Bronchial epithelial cell (primary cell): ENCODE measurements around the gene CDH2. TPM values are rescaled to one million over a fixed set of nuclear protein-coding genes. Genes with fewer than 3 reads are reported as not detected.

Experiments used
- DNase-seq: peaks from one replicate; pipeline ENCODE4 v3.0.0-alpha.2; 2010; ENCODE audit warnings: low read depth
- FAIRE-seq: peaks from 2 replicates; lab custom pipeline; 2011; peaks lifted over from hg19 to GRCh38; lab: Jason Lieb, UNC
- H3K27me3 ChIP-seq: 2 replicates; pipeline ENCODE4 v1.5.1; 2011; ENCODE audit warnings: low read length; ENCODE audit not compliant: control insufficient read depth, insufficient read depth
- H3K36me3 ChIP-seq: 2 replicates; pipeline ENCODE4 v1.5.1; 2011; ENCODE audit warnings: low read length; ENCODE audit not compliant: control insufficient read depth, insufficient read depth
- H3K4me3 ChIP-seq: 2 replicates; pipeline ENCODE4 v1.5.1; 2011; ENCODE audit warnings: mild to moderate bottlenecking, low read depth, low read length, control low read depth
- total RNA-seq: library from RNA; depleted of rRNA; stranded (reverse); fragments of >200 nt; gene quantifications from 2 replicates; pipeline ENCODE4 v1.2.1, GENCODE V29; 2014
- TF ChIP-seq, protein P1 (sequence below): IDR thresholded peaks from 2 replicates; pipeline ENCODE4 v1.5.1; 2011; ENCODE audit warnings: mild to moderate bottlenecking, moderate library complexity, low read length, control low read depth, inconsistent platforms; ENCODE audit not compliant: insufficient read depth, severe bottlenecking

CDH2 gene
- total RNA-seq, 1 donor from 2014 or later: 0.79 TPM

DNA sequence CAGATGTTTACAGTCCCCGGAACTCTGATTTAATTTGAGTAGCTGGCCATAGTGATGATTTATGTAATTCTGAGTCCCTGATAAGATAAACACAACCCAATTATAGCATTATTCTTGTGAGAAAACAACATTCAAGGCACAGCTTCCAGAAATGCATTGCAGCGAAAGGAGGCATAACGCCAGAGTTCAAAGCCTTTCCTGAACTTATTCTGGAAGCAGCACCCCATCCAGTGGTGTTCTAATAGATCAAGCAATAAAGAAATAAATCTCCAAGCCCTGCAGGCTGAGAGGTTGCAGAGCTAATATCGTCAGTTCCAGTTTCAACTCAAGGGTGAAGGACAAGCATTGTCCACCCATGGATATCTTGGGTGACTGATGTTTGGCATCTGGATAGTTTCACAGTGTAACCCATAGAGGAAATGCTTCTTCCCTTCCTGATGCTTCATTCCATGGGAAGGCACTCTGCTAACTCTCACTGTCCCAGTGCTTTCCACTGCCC, 18.8 kb downstream of the CDH2 start:
- FAIRE-seq: no peak
- no peaks in the 10 kb centered on the region for H3K36me3 ChIP-seq
- no peak for DNase-seq
- H3K27me3 ChIP-seq: no peaks in the 10 kb centered on the region
- no peak overlapping the region for H3K4me3 ChIP-seq
- TF ChIP-seq, protein P1, sequence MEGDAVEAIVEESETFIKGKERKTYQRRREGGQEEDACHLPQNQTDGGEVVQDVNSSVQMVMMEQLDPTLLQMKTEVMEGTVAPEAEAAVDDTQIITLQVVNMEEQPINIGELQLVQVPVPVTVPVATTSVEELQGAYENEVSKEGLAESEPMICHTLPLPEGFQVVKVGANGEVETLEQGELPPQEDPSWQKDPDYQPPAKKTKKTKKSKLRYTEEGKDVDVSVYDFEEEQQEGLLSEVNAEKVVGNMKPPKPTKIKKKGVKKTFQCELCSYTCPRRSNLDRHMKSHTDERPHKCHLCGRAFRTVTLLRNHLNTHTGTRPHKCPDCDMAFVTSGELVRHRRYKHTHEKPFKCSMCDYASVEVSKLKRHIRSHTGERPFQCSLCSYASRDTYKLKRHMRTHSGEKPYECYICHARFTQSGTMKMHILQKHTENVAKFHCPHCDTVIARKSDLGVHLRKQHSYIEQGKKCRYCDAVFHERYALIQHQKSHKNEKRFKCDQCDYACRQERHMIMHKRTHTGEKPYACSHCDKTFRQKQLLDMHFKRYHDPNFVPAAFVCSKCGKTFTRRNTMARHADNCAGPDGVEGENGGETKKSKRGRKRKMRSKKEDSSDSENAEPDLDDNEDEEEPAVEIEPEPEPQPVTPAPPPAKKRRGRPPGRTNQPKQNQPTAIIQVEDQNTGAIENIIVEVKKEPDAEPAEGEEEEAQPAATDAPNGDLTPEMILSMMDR: no peak

DNA sequence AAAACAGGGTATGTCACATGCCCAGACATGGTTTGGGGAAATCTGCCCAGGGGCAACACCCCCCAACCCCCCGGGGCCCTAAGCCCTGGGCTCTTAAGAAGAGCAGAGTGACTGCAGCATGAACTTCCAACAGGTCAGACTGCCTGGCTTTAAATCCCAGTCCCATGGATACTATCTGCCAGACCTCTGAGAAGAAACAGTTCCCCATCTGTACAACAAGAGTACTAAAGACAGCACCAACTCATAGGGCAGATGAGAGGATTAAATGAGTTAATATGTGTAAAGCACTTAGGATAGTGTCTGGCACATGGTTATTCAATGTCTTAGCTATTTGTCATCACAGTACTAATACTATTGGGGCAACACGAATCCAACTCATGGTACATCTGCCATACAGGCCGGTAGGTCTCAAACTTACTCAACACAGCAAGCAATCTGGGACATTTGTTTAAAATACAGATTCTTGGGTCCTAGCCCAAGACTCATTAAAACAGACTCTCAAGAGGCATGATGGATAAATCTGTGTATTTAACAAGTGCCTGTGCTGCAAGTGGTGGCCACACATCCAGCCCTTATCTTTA, 23.4 kb downstream of the CDH2 start:
- DNase-seq: no peak
- Histone ChIP-seq H3K27me3 (no peaks in the 10 kb centered on the region), H3K4me3 (no peak overlapping the region), H3K36me3 (no peaks in the 10 kb centered on the region)
- TF ChIP-seq, protein P1: no peak
- no peak for FAIRE-seq

DNA sequence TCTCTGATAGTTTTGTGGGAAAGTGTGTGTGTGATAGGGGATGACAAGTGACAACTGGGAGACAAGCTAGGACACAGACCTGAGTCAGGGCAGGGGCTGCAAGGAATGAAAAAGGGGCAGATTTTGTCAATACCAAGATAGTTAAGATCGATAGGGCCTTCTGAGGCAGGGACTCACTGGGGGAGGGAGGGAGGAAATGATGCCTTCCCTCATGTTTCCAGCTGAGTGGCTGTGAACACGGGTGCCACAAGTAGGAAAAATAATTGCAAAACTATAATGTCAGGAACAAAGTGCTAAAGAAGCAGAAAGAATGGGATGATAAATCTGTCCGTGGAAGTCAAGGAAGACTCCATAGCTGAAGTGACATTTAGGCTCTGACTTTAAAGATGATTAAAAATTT, 24.2 kb downstream of the CDH2 start:
- TF ChIP-seq, protein P1: no peak
- FAIRE-seq: no peak
- Histone ChIP-seq H3K4me3 (no peak overlapping the region), H3K36me3 (no peaks in the 10 kb centered on the region), H3K27me3 (no peaks in the 10 kb centered on the region)
- no peak for DNase-seq

DNA sequence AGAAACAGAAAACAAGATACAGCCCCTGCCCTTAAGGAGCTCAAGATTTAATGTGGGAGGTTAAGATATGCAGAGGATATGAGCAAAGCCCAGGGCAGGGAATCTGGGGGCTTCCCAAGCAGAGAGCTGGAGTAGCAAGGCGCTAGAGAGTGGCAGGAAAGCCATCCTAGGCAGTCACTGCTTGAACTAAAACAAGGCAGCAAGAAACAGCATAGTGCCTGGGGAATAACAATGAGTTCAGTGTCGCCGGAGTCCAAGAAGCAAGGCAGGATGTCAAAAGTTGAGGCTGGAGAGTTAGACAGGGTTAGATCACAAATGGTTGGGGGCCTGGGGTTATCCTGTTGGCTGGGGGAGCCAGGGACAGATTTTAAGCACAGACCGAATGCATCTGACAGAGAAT, 24.6 kb downstream of the CDH2 start:
- DNase-seq: no peak
- H3K27me3 ChIP-seq: no peaks in the 10 kb centered on the region
- TF ChIP-seq, protein P1: no peak
- FAIRE-seq: no peak
- H3K36me3 ChIP-seq: no peaks in the 10 kb centered on the region
- no peak overlapping the region for H3K4me3 ChIP-seq

DNA sequence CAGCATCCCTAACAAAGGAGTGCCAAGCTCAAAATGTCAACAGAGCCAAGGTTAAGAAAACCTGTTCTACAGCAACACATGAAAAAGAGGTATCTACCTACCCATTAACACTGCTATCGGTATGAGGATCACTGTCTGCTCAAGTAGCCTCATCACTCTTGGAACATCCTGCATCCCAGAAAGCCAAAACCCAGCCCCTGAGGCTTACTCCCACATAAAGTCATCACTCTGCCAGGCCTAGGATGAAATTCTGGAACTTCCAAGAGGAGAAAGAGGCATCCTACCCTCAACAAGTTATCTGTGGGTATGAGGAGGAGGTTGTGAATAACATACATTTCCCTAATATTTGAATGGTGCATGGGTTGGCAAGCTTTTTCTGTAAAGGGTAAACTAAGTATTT, 25.5 kb downstream of the CDH2 start:
- no peaks in the 10 kb centered on the region for H3K27me3 ChIP-seq
- TF ChIP-seq, protein P1: no peak
- no peak for FAIRE-seq

DNA sequence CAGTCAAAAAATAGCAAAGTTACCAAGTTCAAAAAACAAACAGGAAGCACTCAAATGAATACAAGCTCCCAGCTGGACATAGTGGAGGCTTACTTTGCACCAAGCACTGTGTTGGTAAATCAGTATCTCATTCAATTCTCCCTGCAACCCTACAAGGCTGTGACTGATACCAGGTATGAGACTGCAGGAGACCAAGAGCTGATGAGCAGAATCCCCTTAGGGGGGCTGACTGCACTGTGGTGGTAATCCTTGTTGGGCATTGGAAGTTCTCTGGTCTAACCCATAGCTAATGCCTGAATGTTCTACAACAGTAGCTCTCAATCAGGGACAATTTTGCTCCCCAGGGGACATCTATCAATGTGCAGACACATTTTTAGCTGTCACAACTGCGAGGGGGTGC, 26.0 kb downstream of the CDH2 start:
- TF ChIP-seq, protein P1: no peak
- H3K36me3 ChIP-seq: no peaks in the 10 kb centered on the region
- no peak for DNase-seq
- no peaks in the 10 kb centered on the region for H3K27me3 ChIP-seq
- no peak for FAIRE-seq
- no peak overlapping the region for H3K4me3 ChIP-seq

More for the DNA sequence above, 25.5 kb downstream of the CDH2 start:
- no peaks in the 10 kb centered on the region for H3K36me3 ChIP-seq
- DNase-seq: no peak
- no peak overlapping the region for H3K4me3 ChIP-seq
